NK-92 treated with Interleukin-12 subunit alpha and Interleukin-12 subunit beta, amount 100 ng/mL, for 24 hours (cell line): ENCODE measurements around the gene IMPA2.

ENCODE experiments used
- DNase-seq: peaks from one replicate; lab custom pipeline; 2025; lab: John Stamatoyannopoulos, UW

The IMPA2 gene

GRCh38 chr18:11989966-11990380 lies 8.7 kb downstream of the IMPA2 start:
- no peak for DNase-seq

GRCh38 chr18:11990539-11990938 lies 9.2 kb downstream of the IMPA2 start:
- DNase-seq, result no peak

DNA sequence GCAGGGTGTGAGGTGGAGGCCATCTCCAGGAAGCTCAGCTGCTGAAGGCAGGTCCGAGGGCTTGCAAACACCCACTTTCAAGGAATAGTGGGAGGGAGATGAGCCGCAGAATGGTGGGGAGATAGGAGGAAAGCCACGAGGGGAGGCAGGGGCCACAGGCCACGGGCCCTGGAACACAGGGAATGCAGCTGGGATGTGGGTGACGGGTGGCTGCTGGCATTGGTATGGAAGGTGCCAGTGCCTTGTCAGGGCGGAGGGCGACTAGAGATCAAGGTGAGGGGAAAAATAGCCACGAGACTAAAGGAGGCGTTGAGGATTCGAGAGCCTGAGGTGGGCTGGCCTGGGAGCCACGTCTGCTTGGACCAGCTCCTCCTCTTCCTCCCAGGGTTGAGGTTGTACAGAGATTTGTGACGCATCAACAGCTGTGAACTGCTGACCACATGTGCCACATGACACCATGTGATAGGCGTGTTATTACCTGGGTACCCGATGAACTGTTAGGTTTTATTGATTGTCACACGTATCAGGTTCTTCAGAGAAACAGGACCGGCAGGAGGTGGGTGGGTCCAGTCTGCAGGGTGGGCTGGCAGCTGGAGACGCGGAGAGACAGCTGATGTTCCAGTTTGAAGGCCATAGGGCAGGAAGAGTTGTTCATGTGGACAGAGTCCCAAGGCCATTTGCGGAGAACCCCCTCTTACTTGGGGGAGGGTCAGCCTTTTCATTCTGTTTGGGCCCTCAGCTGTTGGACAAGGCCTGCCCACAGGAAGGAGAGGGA lies 9.9 kb downstream of the IMPA2 start:
- DNase-seq, result no peak

DNA sequence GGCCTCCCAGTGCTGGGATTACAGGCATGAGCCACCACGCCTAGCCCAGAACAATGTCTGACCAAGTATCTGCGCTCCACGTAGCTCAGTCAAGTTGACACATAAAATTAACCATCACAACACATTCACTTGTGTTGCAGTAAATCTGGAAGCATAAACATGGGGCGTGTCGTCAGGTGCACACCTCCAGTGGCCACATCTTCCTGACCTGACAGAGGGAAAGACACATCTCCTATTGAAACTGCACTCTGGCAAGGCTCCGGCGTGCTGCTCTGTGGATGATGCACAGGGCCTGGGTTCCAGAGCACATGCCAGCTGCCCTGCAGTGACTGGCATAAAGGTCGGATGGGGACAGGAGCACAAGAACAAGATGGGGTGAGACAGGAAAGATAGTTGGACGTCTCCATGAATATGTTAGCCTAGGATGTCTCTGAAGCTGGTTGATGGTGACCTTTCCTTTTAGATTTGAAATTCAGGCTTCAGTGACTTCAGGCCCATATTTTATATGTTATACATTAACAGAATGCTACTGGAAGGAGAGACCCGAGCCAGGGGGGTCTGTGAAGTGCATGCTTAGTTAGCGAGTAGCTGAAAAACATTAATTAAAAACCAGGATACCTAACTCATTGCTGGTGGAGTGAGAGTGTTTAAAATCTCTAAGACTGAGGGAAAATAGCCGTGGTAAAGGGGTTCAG lies 10.9 kb downstream of the IMPA2 start:
- DNase-seq, result no peak

- no peak for DNase-seq
Measured at GRCh38 chr18:11993264-11993916, 12.1 kb downstream of the IMPA2 start.

- no peak for DNase-seq
Measured at GRCh38 chr18:11994336-11994702, 13.0 kb downstream of the IMPA2 start.

DNA sequence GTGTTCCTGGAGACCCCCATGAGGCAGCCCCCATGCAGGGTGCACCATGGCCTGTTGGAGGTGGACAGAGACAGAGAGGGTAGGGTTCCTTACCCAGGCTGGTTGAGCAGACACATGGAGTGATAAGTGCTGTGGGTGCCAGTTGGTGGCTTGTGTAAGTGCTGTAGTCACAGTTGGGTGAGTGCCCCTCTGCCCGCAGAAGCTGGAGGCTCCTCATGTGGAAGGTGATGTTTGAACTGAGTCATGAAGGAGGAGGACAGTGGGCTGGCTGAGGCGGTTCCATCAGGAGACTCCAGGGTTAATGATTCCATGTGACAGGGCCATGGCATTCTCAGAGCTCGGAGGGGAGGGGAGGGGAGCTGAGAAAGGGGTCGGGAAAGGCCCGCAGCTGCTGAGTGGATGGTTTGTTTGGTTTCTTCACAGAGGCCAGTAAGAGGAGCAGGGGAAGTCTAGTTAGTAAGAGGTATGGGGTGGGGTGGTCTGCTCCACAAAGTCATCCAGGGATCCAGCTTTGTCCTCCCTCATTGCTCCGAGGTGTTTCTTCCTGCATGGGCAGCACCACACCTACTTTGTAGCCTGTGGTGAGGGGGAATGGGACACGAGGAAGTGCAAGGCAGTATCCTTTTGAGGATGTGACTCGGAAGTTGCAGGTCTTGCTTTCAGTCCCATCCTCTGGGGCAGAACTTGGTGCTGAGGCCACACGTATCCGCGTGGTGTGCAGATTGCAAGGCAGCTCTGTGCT lies 13.6 kb downstream of the IMPA2 start:
- DNase-seq, result no peak

DNA sequence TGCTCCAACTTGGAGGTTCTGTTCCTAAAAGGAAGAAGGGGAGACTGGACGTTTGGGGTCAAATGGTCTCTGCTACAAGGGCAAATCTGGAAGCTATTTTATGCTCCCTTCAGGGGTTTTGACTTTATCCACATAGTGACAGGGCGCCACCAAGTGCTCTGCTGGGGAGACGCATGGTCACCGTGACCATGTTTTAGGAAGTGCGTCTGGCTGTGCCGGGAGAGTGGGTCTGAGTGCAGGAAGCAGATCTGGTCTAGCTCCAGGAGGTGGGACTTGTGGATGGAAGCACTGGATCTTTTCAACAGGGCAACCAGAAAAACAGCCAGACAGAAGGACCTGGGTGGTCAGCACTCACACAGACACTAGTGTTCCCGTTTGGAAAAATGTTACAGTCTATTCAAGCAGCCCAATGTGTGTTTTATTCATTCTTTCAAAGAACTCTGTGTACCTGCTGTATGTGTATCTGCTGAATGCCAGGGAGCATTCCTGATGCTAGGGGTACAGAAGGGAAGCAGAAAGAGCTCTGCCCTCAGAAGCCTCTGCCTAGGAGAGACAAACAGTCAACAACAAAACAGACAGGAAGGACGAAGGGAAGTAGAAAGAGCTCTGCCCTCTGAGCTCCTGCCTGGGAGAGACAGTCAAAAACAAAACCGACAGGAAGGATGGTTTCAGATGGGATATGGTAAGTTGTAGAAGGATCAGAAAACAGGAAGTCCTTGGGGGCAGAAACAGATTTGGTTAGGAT lies 14.3 kb downstream of the IMPA2 start:
- DNase-seq, result no peak

GRCh38 chr18:11996190-11996754 lies 15.0 kb downstream of the IMPA2 start:
- DNase-seq, result no peak

GRCh38 chr18:11996907-11997306 lies 15.6 kb downstream of the IMPA2 start:
- no peak for DNase-seq

DNA sequence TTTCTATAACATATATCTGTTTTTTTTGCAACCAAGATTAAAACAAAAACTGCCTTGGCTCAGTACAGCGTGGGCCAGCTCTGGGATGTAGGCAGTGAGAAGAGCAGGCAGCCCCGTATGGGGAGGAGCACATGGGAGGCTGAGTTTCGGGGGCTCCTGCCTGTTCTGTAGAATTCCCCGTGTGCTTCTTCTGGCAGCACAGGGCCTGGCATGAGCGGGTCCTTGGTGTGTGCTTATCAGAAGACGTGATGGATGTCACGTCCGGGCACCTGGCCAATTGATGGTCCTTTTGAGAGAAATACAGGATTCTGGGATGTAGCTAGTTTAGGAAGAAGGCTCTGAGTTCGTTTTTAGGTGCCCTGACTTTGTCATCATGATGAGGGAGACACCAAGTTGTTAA lies 16.2 kb downstream of the IMPA2 start:
- DNase-seq, result no peak

DNA sequence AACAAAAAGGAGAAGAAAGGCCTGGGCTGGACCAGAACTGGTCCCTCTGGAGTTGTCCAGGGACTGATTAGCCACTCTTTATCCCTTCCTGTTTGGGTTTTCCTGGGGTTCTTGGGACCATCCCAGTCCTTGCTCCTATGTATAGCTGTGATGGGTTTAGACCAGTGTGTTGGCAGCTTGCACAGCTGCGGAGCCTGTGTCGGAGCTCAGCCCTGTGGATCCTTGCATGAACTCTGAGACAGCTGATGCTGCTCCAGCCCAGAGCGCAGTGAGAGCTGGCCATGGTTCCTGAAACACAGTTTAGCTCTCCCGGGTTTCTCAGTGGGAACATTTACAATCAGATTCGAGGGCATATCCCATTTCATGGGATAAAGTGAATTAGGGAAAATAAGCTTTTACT lies 16.9 kb downstream of the IMPA2 start:
- DNase-seq, result no peak

DNA sequence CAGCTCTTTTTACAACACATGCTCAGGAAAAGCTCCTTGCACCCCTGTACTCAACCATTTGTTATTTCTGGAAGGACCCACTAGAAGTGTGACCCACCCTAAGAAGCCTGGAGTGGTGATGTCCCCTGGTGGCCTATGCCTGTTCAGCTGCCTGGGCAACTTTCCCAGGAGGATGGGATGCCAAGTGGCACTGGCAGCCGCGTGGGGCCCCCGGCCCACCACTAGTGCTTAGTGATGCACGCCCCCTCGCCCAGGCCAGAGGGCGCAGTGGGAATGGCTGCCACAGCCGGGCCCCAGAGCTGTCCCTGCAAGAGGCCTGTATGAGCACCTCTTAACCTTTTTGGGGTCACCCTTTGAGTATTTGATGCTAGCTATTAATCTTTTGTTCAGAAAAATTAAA lies 18.1 kb downstream of the IMPA2 start:
- DNase-seq, result no peak

- no peak for DNase-seq
Measured at GRCh38 chr18:12000072-12000659, 18.9 kb downstream of the IMPA2 start.

GRCh38 chr18:12001421-12001820 lies 20.1 kb downstream of the IMPA2 start:
- no peak for DNase-seq

GRCh38 chr18:12003894-12004293 lies 22.6 kb downstream of the IMPA2 start:
- DNase-seq, result no peak

DNA sequence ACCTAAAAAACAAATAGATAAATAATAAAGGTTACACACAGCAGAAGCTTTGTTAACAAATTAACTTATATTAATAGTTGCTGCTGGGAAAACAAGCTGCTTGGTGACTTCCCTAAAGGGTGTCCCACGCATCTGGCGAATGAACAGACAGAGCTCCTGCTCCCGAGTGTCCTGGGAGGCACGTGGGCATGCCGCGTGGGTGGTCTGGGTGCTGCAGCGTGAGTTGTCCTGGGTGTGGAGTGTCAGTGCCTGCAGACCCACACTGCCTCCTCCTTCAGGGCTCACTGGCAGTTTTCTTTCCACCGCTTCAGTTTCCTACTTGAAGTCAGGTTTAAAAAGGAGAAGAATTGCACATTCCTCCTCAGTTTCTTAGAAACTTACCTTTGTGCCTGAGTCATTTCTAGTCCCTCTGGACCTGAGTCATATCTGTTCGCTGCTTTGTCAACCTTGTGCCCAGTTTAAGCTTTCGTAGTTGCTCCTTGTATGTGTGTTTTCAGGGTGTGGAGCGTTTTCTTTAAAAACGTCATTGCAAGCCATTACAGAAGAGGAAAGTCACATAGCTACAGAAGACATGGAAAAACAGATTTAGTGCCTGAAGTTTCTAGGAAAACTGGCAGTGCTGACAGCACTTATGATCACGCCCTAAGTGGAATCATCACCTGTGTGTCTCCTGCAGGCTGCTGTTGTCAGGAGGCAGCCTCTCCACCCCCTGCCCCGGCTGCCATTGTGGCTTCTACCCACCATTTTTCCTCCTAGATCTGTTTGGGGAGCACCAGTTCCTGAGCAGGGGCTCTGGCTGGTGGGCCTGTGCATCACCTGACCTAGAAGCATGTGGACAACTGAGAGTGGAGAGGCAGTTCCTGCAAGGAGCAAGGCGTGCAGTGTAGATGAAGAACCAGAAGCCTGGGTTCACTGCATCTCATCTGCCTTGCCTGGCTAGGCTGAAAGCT lies 24.5 kb downstream of the IMPA2 start:
- no peak for DNase-seq

DNA sequence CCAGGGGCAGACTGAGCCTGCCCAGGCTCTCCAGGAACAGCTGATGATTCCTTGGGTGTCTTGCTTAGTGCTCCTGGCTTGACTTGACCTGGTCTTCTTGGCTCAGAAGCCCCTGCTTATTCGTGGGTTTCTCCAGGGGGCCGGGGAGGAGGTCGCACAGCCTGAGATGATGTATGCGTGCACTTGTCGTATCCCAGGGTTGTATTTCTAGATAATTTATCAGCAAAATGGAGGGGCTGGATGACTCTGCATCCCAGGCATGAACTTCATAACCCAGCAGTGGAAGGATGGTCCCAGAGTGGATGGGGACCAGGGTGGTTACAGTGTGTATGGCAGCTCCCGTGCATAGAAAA lies 25.2 kb downstream of the IMPA2 start:
- DNase-seq, result no peak

DNA sequence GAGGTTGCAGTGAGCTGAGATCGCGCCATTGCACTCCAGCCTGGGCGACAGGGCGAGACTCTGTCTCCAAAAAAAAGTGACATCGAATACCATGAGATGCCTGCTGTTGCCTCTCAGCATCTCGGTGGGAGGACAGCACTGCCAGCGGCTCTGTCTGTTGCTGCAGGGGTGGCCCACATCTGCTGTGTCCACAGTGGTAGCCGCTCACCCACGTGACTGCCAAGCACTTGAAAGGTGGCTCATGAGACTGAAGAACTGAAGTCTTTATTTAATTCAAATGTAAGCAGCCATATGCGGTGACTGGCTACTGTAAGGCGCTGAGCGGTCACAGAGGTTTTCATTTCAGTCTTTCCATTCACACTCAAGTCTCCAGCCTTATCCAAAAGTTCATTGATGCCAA lies 25.8 kb downstream of the IMPA2 start:
- no peak for DNase-seq

DNA sequence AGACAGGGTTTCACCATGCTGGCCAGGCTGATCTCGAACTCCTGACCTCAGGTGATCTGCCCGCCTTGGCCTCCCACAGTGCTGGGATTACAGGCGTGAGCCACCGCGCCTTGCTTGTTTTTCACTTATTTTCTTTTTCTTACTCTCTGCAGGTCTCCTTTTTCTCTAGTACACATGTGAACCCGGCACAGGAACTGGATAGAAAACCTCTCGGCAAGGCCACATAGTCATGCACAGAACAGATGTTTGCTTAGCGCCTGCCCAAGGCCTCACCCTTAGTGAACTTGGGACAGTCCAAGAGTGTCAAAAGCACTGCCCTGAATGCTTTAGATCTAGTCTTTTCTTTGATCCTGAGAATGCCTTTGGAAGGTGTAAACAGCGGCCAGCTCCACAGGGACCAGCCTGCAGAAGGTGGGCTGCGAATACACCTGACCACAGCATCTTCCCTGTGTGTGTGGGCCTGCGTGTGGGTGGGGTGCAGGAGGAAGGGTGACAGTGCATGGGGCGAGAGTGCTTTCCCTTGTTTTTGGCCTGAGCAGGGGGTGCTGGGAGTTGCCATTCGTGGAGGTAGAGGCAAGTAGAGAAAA lies 27.0 kb downstream of the IMPA2 start:
- DNase-seq, result no peak
